MM.1S (cell line): ENCODE data around the gene FAM81A.

Source experiments
- DNase-seq: peaks from one replicate; pipeline ENCODE4 v3.0.0-alpha.2; 2015
- H2AFZ ChIP-seq: fragments of 300-600 bp; sonication (generic); 2 replicates; pipeline ENCODE4 v1.6.0; 2016; ENCODE audit warnings: antibody characterized with exemption, low read length
- H3F3A ChIP-seq: fragments of 300-600 bp; sonication (generic); 2 replicates; pipeline ENCODE4 v1.6.1; 2016; ENCODE audit warnings: mild to moderate bottlenecking, antibody characterized with exemption, low read length, moderate library complexity, mixed read lengths; ENCODE audit not compliant: insufficient read depth
- H3K27ac ChIP-seq: fragments of 300-600 bp; sonication (generic); 2 replicates; pipeline ENCODE4 v1.5.1; 2016; ENCODE audit warnings: mild to moderate bottlenecking, low read length
- H3K27me3 ChIP-seq: fragments of 300-600 bp; sonication (generic); replicated peaks from 2 replicates; pipeline ENCODE4 v1.6.0; 2016; ENCODE audit warnings: low read length; ENCODE audit not compliant: insufficient read depth
- H3K36me3 ChIP-seq: fragments of 300-600 bp; sonication (generic); replicated peaks from 2 replicates; pipeline ENCODE4 v1.6.1; 2016; ENCODE audit warnings: mild to moderate bottlenecking, low read length, mixed read lengths; ENCODE audit not compliant: insufficient read depth
- H3K4me1 ChIP-seq: fragments of 300-600 bp; sonication (generic); 2 replicates; pipeline ENCODE4 v1.6.1; 2016; ENCODE audit warnings: low read length, mixed read lengths
- H3K4me2 ChIP-seq: fragments of 300-600 bp; sonication (generic); 2 replicates; pipeline ENCODE4 v1.6.0; 2016; ENCODE audit warnings: low read depth, low read length
- H3K4me3 ChIP-seq: fragments of 300-600 bp; sonication (generic); 2 replicates; pipeline ENCODE4 v1.5.1; 2016; ENCODE audit warnings: low read length, mixed read lengths
- H3K79me2 ChIP-seq: fragments of 300-600 bp; sonication (generic); 2 replicates; pipeline ENCODE4 v1.6.1; 2016; ENCODE audit warnings: mixed run types, low read length, mixed read lengths
- H3K9ac ChIP-seq: fragments of 300-600 bp; sonication (generic); 2 replicates; pipeline ENCODE4 v1.6.1; 2016; ENCODE audit warnings: low read length, mixed read lengths
- H3K9me2 ChIP-seq: fragments of 300-600 bp; sonication (generic); replicated peaks from 2 replicates; pipeline ENCODE4 v1.6.1; 2016; ENCODE audit warnings: mild to moderate bottlenecking, low read length, mixed read lengths; ENCODE audit not compliant: insufficient read depth
- H3K9me3 ChIP-seq: fragments of 300-600 bp; sonication (generic); replicated peaks from 2 replicates; pipeline ENCODE4 v1.6.1; 2016; ENCODE audit warnings: mild to moderate bottlenecking, low read length, mixed read lengths; ENCODE audit not compliant: insufficient read depth
- H4K20me1 ChIP-seq: fragments of 300-600 bp; sonication (generic); 2 replicates; pipeline ENCODE4 v1.6.1; 2016; ENCODE audit warnings: mild to moderate bottlenecking, low read length, moderate library complexity, mixed read lengths; ENCODE audit not compliant: insufficient read depth
- CTCF ChIP-seq: fragments of 300-600 bp; sonication (generic); IDR thresholded peaks from 2 replicates; pipeline ENCODE4 v1.5.1; 2016; ENCODE audit warnings: antibody characterized with exemption, low read length, mixed read lengths
- EZH2 ChIP-seq: fragments of 300-600 bp; sonication (generic); optimal IDR thresholded peaks from 2 replicates; pipeline ENCODE3; 2017; ENCODE audit warnings: low read depth, mild to moderate bottlenecking, antibody characterized with exemption, low read length, mixed read lengths
- EZH2phosphoT487 ChIP-seq: fragments of 300-600 bp; sonication (generic); IDR thresholded peaks from 2 replicates; pipeline ENCODE4 v1.6.1; 2018; ENCODE audit warnings: antibody characterized with exemption, low read length

Gene FAM81A

DNA sequence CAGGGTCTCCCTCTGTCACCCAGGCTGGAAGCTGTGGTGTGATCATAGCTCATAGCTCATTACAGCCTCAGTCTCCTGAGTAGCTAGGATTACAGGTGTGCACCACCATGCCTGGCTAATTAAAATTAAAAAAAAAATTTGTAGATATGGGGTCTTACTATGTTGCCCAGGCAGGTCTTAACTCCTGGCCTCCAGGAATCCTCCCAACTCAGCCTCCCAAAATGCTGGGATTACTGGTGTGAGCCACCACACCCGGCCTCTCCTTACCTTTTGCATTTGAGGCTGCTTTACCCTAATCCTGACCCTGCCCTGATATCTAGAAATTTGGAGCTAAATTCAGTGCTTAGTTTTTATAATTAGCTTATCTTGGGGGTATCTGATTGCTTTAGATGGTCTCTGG, 90.4 kb downstream of the FAM81A start:
- H3K4me1 ChIP-seq: no peaks in the 10 kb centered on the region; the same call in 1 of the 2 replicates
- H3K9me2 ChIP-seq: no peaks in the 10 kb centered on the region
- H3K36me3 ChIP-seq: no peaks in the 10 kb centered on the region
- H3K79me2 ChIP-seq: no peaks in the 10 kb centered on the region
- DNase-seq: no peak
- H3K4me3 ChIP-seq: no peak overlapping the region
- no peaks in the 10 kb centered on the region for H4K20me1 ChIP-seq
- no peak for TF ChIP-seq EZH2phosphoT487
- no peak for TF ChIP-seq EZH2
- no peak for TF ChIP-seq CTCF
- H3K27me3 ChIP-seq: no peaks in the 10 kb centered on the region
- no peaks in the 10 kb centered on the region for H3F3A ChIP-seq
- no peak overlapping the region for H3K9ac ChIP-seq
- no peak overlapping the region for H3K4me2 ChIP-seq
- no peak overlapping the region for H2AFZ ChIP-seq
- no peaks in the 10 kb centered on the region for H3K9me3 ChIP-seq
- H3K27ac ChIP-seq: no peak overlapping the region

DNA sequence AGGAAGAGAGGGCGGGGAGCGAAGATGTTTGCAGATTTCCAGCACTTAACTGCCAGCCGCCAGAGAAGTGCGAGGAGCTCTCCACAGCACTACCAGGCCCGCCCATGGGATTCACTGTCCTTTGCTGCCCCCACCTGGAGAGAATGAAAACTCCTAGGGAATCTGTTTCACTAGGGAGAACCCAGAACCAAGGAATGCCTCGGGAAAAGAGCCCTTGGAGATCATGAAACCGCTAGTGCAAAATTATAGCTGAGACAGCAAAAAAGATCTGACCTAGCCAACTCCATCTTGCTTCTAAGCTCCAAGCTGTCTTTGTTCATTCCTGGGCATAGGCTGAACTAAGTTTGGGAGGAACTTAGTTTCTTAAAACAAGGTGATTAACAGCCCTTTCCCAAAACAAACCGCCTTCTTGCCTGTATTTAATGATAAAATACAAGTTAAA, 91.0 kb downstream of the FAM81A start:
- Histone ChIP-seq H4K20me1 (no peaks in the 10 kb centered on the region), H3K79me2 (no peaks in the 10 kb centered on the region), H2AFZ (no peak overlapping the region)

DNA sequence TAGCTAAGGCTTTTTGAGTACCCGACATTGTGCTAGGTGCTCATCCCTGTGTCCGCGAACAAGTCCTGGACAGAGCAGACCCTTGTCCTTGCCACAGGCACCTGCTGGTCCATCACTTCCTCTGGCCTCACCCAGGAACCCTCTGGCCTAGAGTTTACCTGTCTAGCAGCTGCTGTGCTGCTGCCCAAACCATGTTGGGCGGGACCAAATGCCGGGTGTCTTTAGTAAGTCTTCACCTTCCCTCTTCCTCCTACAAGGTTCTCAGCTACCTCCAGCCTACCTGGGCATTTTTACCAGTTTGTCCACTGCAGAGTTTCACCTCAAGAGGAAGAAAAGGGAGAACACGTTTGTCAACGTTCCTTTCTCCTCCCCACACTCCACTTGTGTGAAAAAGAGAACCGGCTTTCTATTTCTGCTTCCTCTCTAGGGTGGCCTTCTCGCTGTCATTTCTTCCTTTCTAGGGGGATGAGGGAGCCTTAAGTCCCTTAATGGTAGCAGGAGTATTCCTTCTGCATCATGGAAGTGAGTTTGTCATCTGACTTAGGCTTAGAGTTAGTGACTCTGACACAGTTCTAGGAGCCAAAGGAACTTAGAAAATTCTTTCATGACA, 93.2 kb downstream of the FAM81A start:
- H3K9me2 ChIP-seq: no peaks in the 10 kb centered on the region
- H3K27me3 ChIP-seq: no peaks in the 10 kb centered on the region
- 0 out of 2 replicates have a peak overlapping the region, but pooled peaks have one; percentile 7 for H2AFZ ChIP-seq
- H3K4me2 ChIP-seq: no peak overlapping the region
- no peak overlapping the region for H3K4me3 ChIP-seq
- no peaks in the 10 kb centered on the region for H3K9me3 ChIP-seq
- TF ChIP-seq CTCF: no peak
- no peak for TF ChIP-seq EZH2phosphoT487
- no peak for TF ChIP-seq EZH2
- H3K9ac ChIP-seq: no peak overlapping the region
- H3K79me2 ChIP-seq: no peaks in the 10 kb centered on the region
- H3K4me1 ChIP-seq: no peaks in the 10 kb centered on the region; the same call in 1 of the 2 replicates
- no peak overlapping the region for H3K27ac ChIP-seq
- no peaks in the 10 kb centered on the region for H4K20me1 ChIP-seq
- DNase-seq: no peak
- no peaks in the 10 kb centered on the region for H3F3A ChIP-seq
- no peaks in the 10 kb centered on the region for H3K36me3 ChIP-seq

More for the DNA sequence above, 91.0 kb downstream of the FAM81A start:
- Histone ChIP-seq H3K9me3 (no peaks in the 10 kb centered on the region), H3K27ac (no peak overlapping the region), H3K36me3 (no peaks in the 10 kb centered on the region), H3K27me3 (no peaks in the 10 kb centered on the region), H3K4me1 (no peaks in the 10 kb centered on the region; the same call in 1 of the 2 replicates), H3F3A (no peaks in the 10 kb centered on the region), H3K9ac (no peak overlapping the region), H3K9me2 (no peaks in the 10 kb centered on the region), H3K4me3 (no peak overlapping the region), H3K4me2 (no peak overlapping the region)
- DNase-seq: peak; percentile 74
- peak; percentile 74 for TF ChIP-seq CTCF
- no peak for TF ChIP-seq EZH2phosphoT487
